Measurements from ENCODE around the gene KCP. TPM values are rescaled to one million over a fixed set of nuclear protein-coding genes. Genes with fewer than 3 reads are reported as not detected.

The KCP gene
- total RNA-seq, 1 experiment from 2014 or later, result 9.9 TPM

GRCh38 chr7:128928882-128929788, 18.6 kb upstream of the KCP start:
- CTCF ChIA-PET, result interaction anchor here (0.5 kb wide), 1 partner anchor 351 kb away, joined by 5 read pairs; no protein-coding TSS in a partner anchor
- no peaks in the 10 kb centered on the region for H3F3A ChIP-seq (ENCODE audit: insufficient read depth, low read depth)
- no peaks in the 10 kb centered on the region for H3K79me2 ChIP-seq (ENCODE audit: low read depth)
- H2AFZ ChIP-seq, result no peak overlapping the region
- DNase-seq, result no peak
- no peaks in the 10 kb centered on the region for H3K9me3 ChIP-seq (ENCODE audit: insufficient read depth, low read depth)
- no peaks in the 10 kb centered on the region for H3K4me1 ChIP-seq (replicated peaks; ENCODE audit: insufficient read depth)
- H3K9me2 ChIP-seq (ENCODE audit: insufficient read depth), result no peaks in the 10 kb centered on the region
- intact Hi-C loops (cut with micrococcal nuclease; ENCODE audit: unreplicated experiment), result no loop called here
- H4K20me1 ChIP-seq (ENCODE audit: insufficient read depth), result no peaks in the 10 kb centered on the region
- no peak overlapping the region for H3K4me2 ChIP-seq
- no peak overlapping the region for H3K27ac ChIP-seq
- BruUV-seq (replicated peaks), result no TSS peak
- H3K27me3 ChIP-seq (ENCODE audit: insufficient read depth, low read depth), result no peaks in the 10 kb centered on the region
- TF ChIP-seq CTCF (conservative IDR thresholded peaks at IDR 0.05) (no peak), EZH2 (IDR thresholded peaks at IDR 0.05; ENCODE audit: low read depth) (no peak)
- POLR2A ChIA-PET (ENCODE audit: unreplicated experiment), result no interaction called here
- H3K36me3 ChIP-seq (ENCODE audit: low read depth), result no peaks in the 10 kb centered on the region
- no peak overlapping the region for H3K4me3 ChIP-seq

- ChIA-PET CTCF (interaction anchor here (0.5 kb wide), 1 partner anchor 352 kb away, joined by 5 read pairs; no protein-coding TSS in a partner anchor), POLR2A (ENCODE audit: unreplicated experiment) (no interaction called here)
- no peaks in the 10 kb centered on the region for H3K27me3 ChIP-seq (ENCODE audit: insufficient read depth, low read depth)
- H3K9me2 ChIP-seq (ENCODE audit: insufficient read depth), result no peaks in the 10 kb centered on the region
- H2AFZ ChIP-seq, result no peak overlapping the region
- no peaks in the 10 kb centered on the region for H4K20me1 ChIP-seq (ENCODE audit: insufficient read depth)
- no TSS peak for BruUV-seq (replicated peaks)
- DNase-seq, result no peak
- no peaks in the 10 kb centered on the region for H3K36me3 ChIP-seq (ENCODE audit: low read depth)
- intact Hi-C loops (cut with micrococcal nuclease; ENCODE audit: unreplicated experiment), result no loop called here
- TF ChIP-seq CTCF (conservative IDR thresholded peaks at IDR 0.05) (no peak), EZH2 (IDR thresholded peaks at IDR 0.05; ENCODE audit: low read depth) (no peak)
- H3K4me3 ChIP-seq, result no peak overlapping the region
- no peaks in the 10 kb centered on the region for H3K79me2 ChIP-seq (ENCODE audit: low read depth)
- no peak overlapping the region for H3K4me2 ChIP-seq
- no peaks in the 10 kb centered on the region for H3F3A ChIP-seq (ENCODE audit: insufficient read depth, low read depth)
- no peak overlapping the region for H3K27ac ChIP-seq
- no peaks in the 10 kb centered on the region for H3K9me3 ChIP-seq (ENCODE audit: insufficient read depth, low read depth)
- no peaks in the 10 kb centered on the region for H3K4me1 ChIP-seq (replicated peaks; ENCODE audit: insufficient read depth)
Measured at GRCh38 chr7:128928159-128928813, 17.8 kb upstream of the KCP start.

GRCh38 chr7:128924707-128925588, 14.4 kb upstream of the KCP start:
- ChIA-PET CTCF (no interaction called here), POLR2A (ENCODE audit: unreplicated experiment) (no interaction called here)
- Histone ChIP-seq H3K9me2 (ENCODE audit: insufficient read depth) (no peaks in the 10 kb centered on the region), H3K27me3 (ENCODE audit: insufficient read depth, low read depth) (peaks cover 12% of the 10 kb centered on the region), H3K4me2 (no peak overlapping the region), H3F3A (ENCODE audit: insufficient read depth, low read depth) (no peaks in the 10 kb centered on the region), H2AFZ (no peak overlapping the region), H3K4me1 (replicated peaks; ENCODE audit: insufficient read depth) (peaks cover 5% of the 10 kb centered on the region), H3K9me3 (ENCODE audit: insufficient read depth, low read depth) (no peaks in the 10 kb centered on the region), H3K79me2 (ENCODE audit: low read depth) (no peaks in the 10 kb centered on the region), H4K20me1 (ENCODE audit: insufficient read depth) (no peaks in the 10 kb centered on the region), H3K4me3 (no peak overlapping the region), H3K36me3 (ENCODE audit: low read depth) (no peaks in the 10 kb centered on the region), H3K27ac (no peak overlapping the region)
- DNase-seq, result no peak
- intact Hi-C loops (cut with micrococcal nuclease; ENCODE audit: unreplicated experiment), result no loop called here
- BruUV-seq (replicated peaks), result no TSS peak
- TF ChIP-seq EZH2 (IDR thresholded peaks at IDR 0.05; ENCODE audit: low read depth) (no peak), CTCF (conservative IDR thresholded peaks at IDR 0.05) (no peak)

All from PC-9 (cell line).